ENCODE measurements around the gene TBC1D13. TPM values are rescaled to one million over a fixed set of nuclear protein-coding genes. Genes with fewer than 3 reads are reported as not detected.

Gene TBC1D13
- total and polyA plus RNA-seq, 7 experiments from 2014 or later: 18.6 to 43.5 (median 24.9) TPM

DNA sequence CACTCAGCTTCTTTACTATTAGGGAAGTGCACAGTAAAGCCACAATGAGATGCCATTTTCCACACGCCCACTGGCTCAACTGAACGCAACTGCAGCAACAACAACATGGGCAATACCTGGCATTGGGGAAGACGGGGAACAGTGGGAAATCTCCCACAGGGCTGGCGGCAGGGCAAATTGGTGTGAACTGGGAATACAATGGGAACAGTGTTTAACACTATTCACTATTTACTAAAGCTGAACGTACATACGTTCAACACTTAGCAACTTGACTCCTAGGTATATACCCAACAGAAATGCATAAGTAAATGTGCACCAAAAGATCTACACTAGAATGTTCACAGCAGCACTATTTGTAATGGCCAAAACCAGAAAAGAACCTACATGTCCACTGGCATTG is 29.5 kb upstream of the TBC1D13 start:
- intact Hi-C loops (cut with micrococcal nuclease): no loop called here
- ATAC-seq (no peak), DNase-seq (no peak)
- Histone ChIP-seq H3K4me1 (ENCODE audit: control insufficient read depth in 2 of 2, insufficient read depth in 2 of 2, low read length in 2 of 2) (no peaks in the 10 kb centered on the region), H3K27ac (ENCODE audit: low read depth, low read length) (no peak overlapping the region), H3K4me3 (ENCODE audit: low read length) (no peak overlapping the region), H3K27me3 (ENCODE audit: control insufficient read depth in 2 of 2, insufficient read depth in 2 of 2, low read length in 2 of 2) (no peaks in the 10 kb centered on the region), H3K36me3 (ENCODE audit: control insufficient read depth in 2 of 3, insufficient read depth in 3 of 3, low read length in 3 of 3) (peaks cover 0 to 32% (median 6%) of the 10 kb centered on the region in 3 experiments), H3K9me3 (ENCODE audit: control insufficient read depth in 2 of 3, low read length in 3 of 3) (no peaks in the 10 kb centered on the region)
- Mint-ChIP-seq H3K4me3 (no peak overlapping the region), H3K27ac (peak overlapping the region in 2 of 9 donors; percentile 7 to 69), H3K4me1 (peaks cover 0 to 16% (median 7%) of the 10 kb centered on the region in 7 donors), H3K36me3 (peaks cover 0 to 14% (median 0%) of the 10 kb centered on the region in 5 donors), H3K9me3 (no peaks in the 10 kb centered on the region), H3K27me3 (no peaks in the 10 kb centered on the region)
- ChIA-PET POLR2A (no interaction called here), CTCF (no interaction called here)

DNA sequence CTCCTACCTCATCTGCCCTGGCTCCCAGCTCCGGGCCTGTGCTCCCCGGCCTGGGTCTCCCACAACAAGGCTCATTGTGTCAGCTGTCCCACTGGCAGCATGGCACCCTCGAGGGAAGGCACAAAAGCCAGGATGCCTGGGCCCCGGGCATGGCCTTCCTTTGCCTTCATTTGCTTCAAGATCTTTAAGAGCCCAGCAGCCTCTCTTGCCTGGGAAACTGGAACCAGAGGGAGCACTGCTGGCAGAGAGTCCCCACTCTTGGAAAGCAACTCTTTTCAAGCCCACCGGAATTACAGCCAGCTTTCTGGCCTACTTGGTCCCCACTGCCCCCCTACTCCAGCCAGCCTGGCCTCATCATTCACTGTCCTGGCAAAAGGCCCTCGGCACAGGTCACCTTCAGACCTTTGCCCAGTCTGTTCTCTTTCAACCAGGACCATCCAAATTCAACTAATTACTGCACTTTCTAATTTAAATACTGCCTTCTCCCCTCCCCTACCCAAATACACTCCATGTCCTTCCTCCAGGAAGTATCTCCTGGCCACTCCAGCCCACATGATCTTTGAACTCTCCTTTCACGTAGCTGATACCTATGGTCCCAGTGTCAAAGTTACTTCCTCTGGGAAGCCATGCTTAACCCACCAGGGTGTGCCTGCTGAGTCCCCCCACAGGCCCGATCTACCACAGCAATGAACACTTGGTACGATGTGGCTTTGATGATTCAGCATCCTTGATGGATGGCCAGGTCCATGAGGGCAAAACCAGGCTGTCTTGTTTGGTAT is 24.2 kb upstream of the TBC1D13 start:
- no peaks in the 10 kb centered on the region for H3K9me3 ChIP-seq (ENCODE audit: control insufficient read depth in 2 of 3, low read length in 3 of 3)
- no peaks in the 10 kb centered on the region for H3K27me3 ChIP-seq (ENCODE audit: control insufficient read depth in 2 of 2, insufficient read depth in 2 of 2, low read length in 2 of 2)
- intact Hi-C loops (cut with micrococcal nuclease): no loop called here
- no peak overlapping the region for H3K27ac ChIP-seq (ENCODE audit: low read depth, low read length)
- peaks cover 0 to 11% (median 0%) of the 10 kb centered on the region in 3 experiments for H3K36me3 ChIP-seq (ENCODE audit: control insufficient read depth in 2 of 3, insufficient read depth in 3 of 3, low read length in 3 of 3)
- no peaks in the 10 kb centered on the region for H3K9me3 Mint-ChIP-seq
- ChIA-PET POLR2A (interaction anchor here (0.8 kb wide), 1 partner anchor 8 kb away, joined by 3 read pairs; no protein-coding TSS in a partner anchor), CTCF (no interaction called here)
- ATAC-seq (no peak), DNase-seq (no peak)
- H3K36me3 Mint-ChIP-seq: peaks cover 0 to 19% (median 0%) of the 10 kb centered on the region in 5 donors
- no peak overlapping the region for H3K4me3 Mint-ChIP-seq
- no peak overlapping the region for H3K4me3 ChIP-seq (ENCODE audit: low read length)
- no peaks in the 10 kb centered on the region for H3K27me3 Mint-ChIP-seq
- peaks cover 6 to 36% (median 26%) of the 10 kb centered on the region in 7 donors for H3K4me1 Mint-ChIP-seq
- H3K27ac Mint-ChIP-seq: peak overlapping the region in 4 of 9 donors; percentile 25 to 58 (median 48)
- H3K4me1 ChIP-seq (ENCODE audit: control insufficient read depth in 2 of 2, insufficient read depth in 2 of 2, low read length in 2 of 2): no peaks in the 10 kb centered on the region

GRCh38 chr9:128764361-128764760 is 22.7 kb upstream of the TBC1D13 start:
- no peak for ATAC-seq
- Histone ChIP-seq H3K4me1 (ENCODE audit: control insufficient read depth in 2 of 2, insufficient read depth in 2 of 2, low read length in 2 of 2) (no peaks in the 10 kb centered on the region), H3K36me3 (ENCODE audit: control insufficient read depth in 2 of 3, insufficient read depth in 3 of 3, low read length in 3 of 3) (peaks cover 0 to 14% (median 0%) of the 10 kb centered on the region in 3 experiments), H3K27ac (ENCODE audit: low read depth, low read length) (no peak overlapping the region), H3K9me3 (ENCODE audit: control insufficient read depth in 2 of 3, low read length in 3 of 3) (no peaks in the 10 kb centered on the region), H3K4me3 (ENCODE audit: low read length) (no peak overlapping the region), H3K27me3 (ENCODE audit: control insufficient read depth in 2 of 2, insufficient read depth in 2 of 2, low read length in 2 of 2) (no peaks in the 10 kb centered on the region)
- peak overlapping the region in 1 of 9 donors; percentile 63 for H3K27ac Mint-ChIP-seq
- peaks cover 10 to 46% (median 35%) of the 10 kb centered on the region in 7 donors for H3K4me1 Mint-ChIP-seq
- ChIA-PET CTCF (interaction anchor here (0.6 kb wide), 1 partner anchor 873 kb away, joined by 3 read pairs; no protein-coding TSS in a partner anchor), POLR2A (no interaction called here)
- no peak overlapping the region for H3K4me3 Mint-ChIP-seq
- intact Hi-C loops (cut with micrococcal nuclease): no loop called here
- H3K36me3 Mint-ChIP-seq: peaks cover 0 to 17% (median 0%) of the 10 kb centered on the region in 5 donors
- H3K27me3 Mint-ChIP-seq: no peaks in the 10 kb centered on the region
- H3K9me3 Mint-ChIP-seq: no peaks in the 10 kb centered on the region
- no peak for DNase-seq

DNA sequence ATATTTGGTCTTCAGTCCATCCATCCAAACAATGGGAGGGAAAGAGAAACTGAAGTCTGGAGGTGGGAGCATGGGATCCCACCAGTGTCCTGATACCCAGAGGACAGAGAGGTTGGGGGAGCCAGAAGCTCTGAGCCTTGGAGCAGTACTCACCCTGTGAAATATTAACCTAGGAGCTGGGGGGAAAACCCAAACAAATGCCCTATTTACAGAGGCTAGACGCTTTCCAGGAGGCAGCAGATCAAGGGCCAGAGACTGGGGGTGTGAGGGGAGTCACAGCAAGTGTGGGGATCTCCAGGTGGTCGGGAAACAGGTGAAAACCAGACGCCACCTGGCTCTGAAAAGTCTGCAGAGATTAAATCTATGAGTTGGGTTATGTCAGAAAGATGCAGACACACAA is 21.6 kb upstream of the TBC1D13 start:
- no peak overlapping the region for H3K4me3 Mint-ChIP-seq

DNA sequence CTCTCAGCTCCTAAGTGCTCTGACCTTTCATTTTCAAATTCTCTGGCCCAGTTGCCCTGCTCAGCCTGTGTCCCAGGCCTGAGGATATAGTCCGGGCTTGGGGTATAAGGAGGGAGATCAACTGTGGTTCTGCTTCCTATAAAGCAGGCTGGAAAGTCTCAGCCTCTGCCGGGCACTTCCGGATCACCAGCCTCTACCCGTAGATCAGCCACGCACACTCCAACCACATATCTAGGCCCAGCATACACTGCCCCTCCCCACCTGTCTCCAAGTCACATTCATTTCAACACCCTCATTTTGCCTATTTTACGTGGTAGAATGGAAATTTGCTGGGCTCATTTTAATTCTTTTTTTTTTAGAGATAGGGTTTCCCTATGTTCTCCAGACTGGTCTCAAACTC is 18.4 kb upstream of the TBC1D13 start:
- no peak overlapping the region for H3K27ac ChIP-seq (ENCODE audit: low read depth, low read length)
- CTCF ChIA-PET: no interaction called here
- no peaks in the 10 kb centered on the region for H3K9me3 Mint-ChIP-seq
- ATAC-seq (no peak), DNase-seq (no peak)
- intact Hi-C loops (cut with micrococcal nuclease): no loop called here
- no peaks in the 10 kb centered on the region for H3K9me3 ChIP-seq (ENCODE audit: control insufficient read depth in 2 of 3, low read length in 3 of 3)
- no peaks in the 10 kb centered on the region for H3K27me3 ChIP-seq (ENCODE audit: control insufficient read depth in 2 of 2, insufficient read depth in 2 of 2, low read length in 2 of 2)
- no peak overlapping the region for H3K4me3 ChIP-seq (ENCODE audit: low read length)
- H3K27me3 Mint-ChIP-seq: no peaks in the 10 kb centered on the region
- peak overlapping the region in 6 of 9 donors; percentile 2 to 100 (median 51) for H3K27ac Mint-ChIP-seq
- peaks cover 0 to 22% (median 2%) of the 10 kb centered on the region in 5 donors for H3K36me3 Mint-ChIP-seq
- peaks cover 0 to 18% (median 0%) of the 10 kb centered on the region in 3 experiments for H3K36me3 ChIP-seq (ENCODE audit: control insufficient read depth in 2 of 3, insufficient read depth in 3 of 3, low read length in 3 of 3)
- peaks cover 26 to 62% (median 52%) of the 10 kb centered on the region in 7 donors for H3K4me1 Mint-ChIP-seq
- H3K4me1 ChIP-seq (ENCODE audit: control insufficient read depth in 2 of 2, insufficient read depth in 2 of 2, low read length in 2 of 2): peaks cover 7 to 12% of the 10 kb centered on the region in 2 donors
- H3K4me3 Mint-ChIP-seq: peak overlapping the region in 3 of 10 donors; percentile 3 to 99 (median 65)
- POLR2A ChIA-PET: interaction anchor here (0.6 to 0.7 kb wide), 2 partner anchors 215 to 696 kb away, joined by 3 read pairs; no protein-coding TSS in a partner anchor

More for the DNA sequence above, 21.6 kb upstream of the TBC1D13 start:
- Histone ChIP-seq H3K9me3 (ENCODE audit: control insufficient read depth in 2 of 3, low read length in 3 of 3) (no peaks in the 10 kb centered on the region), H3K4me1 (ENCODE audit: control insufficient read depth in 2 of 2, insufficient read depth in 2 of 2, low read length in 2 of 2) (peaks cover under 1 to 3% of the 10 kb centered on the region in 2 donors), H3K4me3 (ENCODE audit: low read length) (no peak overlapping the region), H3K27me3 (ENCODE audit: control insufficient read depth in 2 of 2, insufficient read depth in 2 of 2, low read length in 2 of 2) (no peaks in the 10 kb centered on the region), H3K27ac (ENCODE audit: low read depth, low read length) (no peak overlapping the region), H3K36me3 (ENCODE audit: control insufficient read depth in 2 of 3, insufficient read depth in 3 of 3, low read length in 3 of 3) (peaks cover 0 to 14% (median 0%) of the 10 kb centered on the region in 3 experiments)
- DNase-seq (no peak), ATAC-seq (no peak)
- H3K36me3 Mint-ChIP-seq: peaks cover 0 to 22% (median 0%) of the 10 kb centered on the region in 5 donors
- H3K9me3 Mint-ChIP-seq: no peaks in the 10 kb centered on the region
- H3K4me1 Mint-ChIP-seq: peaks cover 18 to 56% (median 46%) of the 10 kb centered on the region in 7 donors
- intact Hi-C loops (cut with micrococcal nuclease): no loop called here
- peak overlapping the region in 1 of 9 donors; percentile 78 for H3K27ac Mint-ChIP-seq
- POLR2A ChIA-PET: no interaction called here
- no peaks in the 10 kb centered on the region for H3K27me3 Mint-ChIP-seq
- CTCF ChIA-PET: no interaction called here

- Histone ChIP-seq H3K4me3 (ENCODE audit: low read length) (peak overlapping the region; percentile 97), H3K27me3 (ENCODE audit: control insufficient read depth in 2 of 2, insufficient read depth in 2 of 2, low read length in 2 of 2) (no peaks in the 10 kb centered on the region), H3K27ac (ENCODE audit: low read depth, low read length) (peak overlapping the region; percentile 93), H3K36me3 (ENCODE audit: control insufficient read depth in 2 of 3, insufficient read depth in 3 of 3, low read length in 3 of 3) (peaks cover 0 to 14% (median 0%) of the 10 kb centered on the region in 3 experiments), H3K4me1 (ENCODE audit: control insufficient read depth in 2 of 2, insufficient read depth in 2 of 2, low read length in 2 of 2) (peaks cover 7 to 12% of the 10 kb centered on the region in 2 donors), H3K9me3 (ENCODE audit: control insufficient read depth in 2 of 3, low read length in 3 of 3) (no peaks in the 10 kb centered on the region)
- Mint-ChIP-seq H3K4me1 (peaks cover 21 to 47% (median 39%) of the 10 kb centered on the region in 7 donors), H3K9me3 (peaks cover 0 to 4% (median 0%) of the 10 kb centered on the region in 11 donors), H3K27me3 (no peaks in the 10 kb centered on the region), H3K4me3 (peak overlapping the region; percentile 95 to 99 (median 98)), H3K36me3 (peaks cover 0 to 17% (median 5%) of the 10 kb centered on the region in 5 donors), H3K27ac (peak overlapping the region; percentile 93 to 100 (median 100))
- POLR2A ChIA-PET: interaction anchor here (0.8 to 3.3 kb wide), 13 partner anchors 8 to 264 kb away, joined by 3 to 31 read pairs (median 5); partner anchors contain the start of genes ENDOG, SET, TBC1D13 and ZDHHC12
- intact Hi-C loops (cut with micrococcal nuclease): loop anchor here (1.0 to 5.0 kb wide), 15 partner anchors 17 to 493 kb away; partner anchors contain the start of genes DYNC2I2 (in 2 of the 2), ENDOG (in 2 of the 2), LRRC8A (in 2 of the 2) and TBC1D13 (in 2 of the 2)
- ATAC-seq (no peak), DNase-seq (no peak)
- CTCF ChIA-PET: interaction anchor here (1.1 kb wide), 1 partner anchor 23 kb away, joined by 3 read pairs; no protein-coding TSS in a partner anchor
Observed at GRCh38 chr9:128770286-128771030, 16.6 kb upstream of the TBC1D13 start.
